Coronary artery (tissue), 2 donors: ENCODE results near the gene SLC6A1.
A peak's percentile ranks its signal among the peaks of the same experiment; 100 is the strongest.

Experiments used
- DNase-seq: peaks from one replicate; pipeline ENCODE4 v3.0.0-alpha.2; 2017; ENCODE audit warnings: low spot score
- H3K27ac ChIP-seq, 2 donors: fragments of 200-600 bp; sonication (generic); one replicate each; pipeline ENCODE4 v1.5.1; 2016 to 2019
- H3K4me3 ChIP-seq: fragments of 200-600 bp; sonication (generic); 2 replicates; pipeline ENCODE4 v1.5.1; 2016; ENCODE audit warnings: mild to moderate bottlenecking, moderate library complexity
- CTCF ChIP-seq: fragments of 200-600 bp; sonication (generic); IDR thresholded peaks from one replicate; pipeline ENCODE4 v1.5.1; 2019; ENCODE audit warnings: antibody characterized with exemption

Gene SLC6A1

GRCh38 chr3:10992017-10992942 is at the start of gene SLC6A1:
SLC6A1 (plus strand) TSS chr3:10992748; CDS start chr3:11017212, 24,464 bp downstream.
- Histone ChIP-seq H3K4me3 (peak within 1 kb of the TSS; percentile 74), H3K27ac (peak within 1 kb of the TSS in 1 of 2 donors; percentile 79)
- no peak for DNase-seq
- TF ChIP-seq CTCF: no peak

- Histone ChIP-seq H3K4me3 (no peak overlapping the region), H3K27ac (no peak overlapping the region)
Observed at GRCh38 chr3:10944866-10945265, 47.7 kb upstream of the SLC6A1 start.

GRCh38 chr3:10945683-10946287 is 46.8 kb upstream of the SLC6A1 start:
- TF ChIP-seq CTCF: peak; percentile 84
- Histone ChIP-seq H3K4me3 (no peak overlapping the region), H3K27ac (no peak overlapping the region)
- DNase-seq: no peak

More at GRCh38 chr3:10944866-10945265, 47.7 kb upstream of the SLC6A1 start:
- DNase-seq: no peak
- no peak for TF ChIP-seq CTCF

GRCh38 chr3:10946526-10946925 is 46.0 kb upstream of the SLC6A1 start:
- Histone ChIP-seq H3K27ac (no peak overlapping the region), H3K4me3 (no peak overlapping the region)
- no peak for DNase-seq
- TF ChIP-seq CTCF: no peak

- Histone ChIP-seq H3K4me3 (no peak overlapping the region), H3K27ac (no peak overlapping the region)
- no peak for TF ChIP-seq CTCF
- DNase-seq: no peak
Observed at GRCh38 chr3:10948326-10948725, 44.2 kb upstream of the SLC6A1 start.

GRCh38 chr3:10949197-10949596 is 43.4 kb upstream of the SLC6A1 start:
- H3K4me3 ChIP-seq: no peak overlapping the region
- no peak overlapping the region for H3K27ac ChIP-seq
- no peak for DNase-seq
- no peak for TF ChIP-seq CTCF
